Astrocyte (in vitro differentiated cells and primary cell): ENCODE measurements around the gene MORN1. TPM values are rescaled to one million over a fixed set of nuclear protein-coding genes. Genes with fewer than 3 reads are reported as not detected.

Source experiments
- DNase-seq: peaks from one replicate; pipeline ENCODE4 v3.0.0-alpha.2; 2010; ENCODE audit warnings: low read depth
- FAIRE-seq: peaks from 2 replicates; lab custom pipeline; 2011; peaks lifted over from hg19 to GRCh38; lab: Jason Lieb, UNC
- H2AFZ ChIP-seq: 2 replicates; pipeline ENCODE4 v1.6.0; 2012; ENCODE audit warnings: low read depth, low read length, inconsistent platforms
- H3K27ac ChIP-seq: 2 replicates; pipeline ENCODE4 v1.5.1; 2011; ENCODE audit warnings: low read depth, low read length, inconsistent platforms
- H3K27me3 ChIP-seq: 2 replicates; pipeline ENCODE4 v1.6.0; 2011; ENCODE audit warnings: low read length, inconsistent platforms; ENCODE audit not compliant: insufficient read depth
- H3K36me3 ChIP-seq: 2 replicates; pipeline ENCODE4 v1.5.1; 2011; ENCODE audit warnings: low read length, inconsistent platforms; ENCODE audit not compliant: insufficient read depth
- H3K4me1 ChIP-seq: 2 replicates; pipeline ENCODE4 v1.5.1; 2011; ENCODE audit warnings: low read length, inconsistent platforms; ENCODE audit not compliant: insufficient read depth
- H3K4me2 ChIP-seq: 2 replicates; pipeline ENCODE4 v1.6.0; 2012; ENCODE audit warnings: low read length, inconsistent platforms
- H3K4me3 ChIP-seq: 2 replicates; pipeline ENCODE4 v1.5.1; 2011; ENCODE audit warnings: low read depth, mild to moderate bottlenecking, low read length, inconsistent platforms; ENCODE audit not compliant: insufficient read depth
- H3K79me2 ChIP-seq: 2 replicates; pipeline ENCODE4 v1.6.0; 2012; ENCODE audit warnings: mild to moderate bottlenecking, low read length, inconsistent platforms; ENCODE audit not compliant: insufficient read depth
- H3K9ac ChIP-seq: 2 replicates; pipeline ENCODE4 v1.6.0; 2012; ENCODE audit warnings: mild to moderate bottlenecking, low read length, inconsistent platforms
- H3K9me3 ChIP-seq: 2 replicates; pipeline ENCODE4 v1.5.1; 2012; ENCODE audit warnings: low read depth, mild to moderate bottlenecking, low read length, inconsistent platforms; ENCODE audit not compliant: insufficient read depth
- H4K20me1 ChIP-seq: 2 replicates; pipeline ENCODE4 v1.6.0; 2012; ENCODE audit warnings: low read length, inconsistent platforms; ENCODE audit not compliant: insufficient read depth
- H3K27ac Mint-ChIP-seq: one replicate; pipeline ENCODE4 v1.8.0; 2021; ENCODE audit warnings: mild to moderate bottlenecking, mixed read lengths; ENCODE audit not compliant: unreplicated experiment
- H3K27me3 Mint-ChIP-seq: one replicate; pipeline ENCODE4 v1.8.0; 2021; ENCODE audit warnings: low read depth, mixed read lengths; ENCODE audit not compliant: unreplicated experiment
- H3K36me3 Mint-ChIP-seq: one replicate; pipeline ENCODE4 v1.8.0; 2021; ENCODE audit warnings: low read depth, mixed read lengths; ENCODE audit not compliant: unreplicated experiment
- H3K4me1 Mint-ChIP-seq: one replicate; pipeline ENCODE4 v1.8.0; 2021; ENCODE audit warnings: low read depth, mixed read lengths; ENCODE audit not compliant: unreplicated experiment
- H3K4me3 Mint-ChIP-seq: one replicate; pipeline ENCODE4 v1.8.0; 2021; ENCODE audit warnings: mild to moderate bottlenecking, moderate library complexity, mixed read lengths; ENCODE audit not compliant: unreplicated experiment
- H3K9me3 Mint-ChIP-seq: one replicate; pipeline ENCODE4 v1.8.0; 2021; ENCODE audit warnings: mild to moderate bottlenecking, mixed read lengths; ENCODE audit not compliant: unreplicated experiment
- EZH2 ChIP-seq: IDR thresholded peaks from 2 replicates; pipeline ENCODE4 v1.6.1; 2012; ENCODE audit warnings: mild to moderate bottlenecking, low read length, inconsistent platforms; ENCODE audit not compliant: insufficient read depth
- total RNA-seq: library from RNA; stranded (reverse); gene quantifications from 2 replicates; pipeline ENCODE4 v1.2.1, GENCODE V29; 2021
- TF ChIP-seq, protein P1 (sequence below): IDR thresholded peaks from 2 replicates; pipeline ENCODE4 v1.5.1; 2011; ENCODE audit warnings: low read depth, mild to moderate bottlenecking, inconsistent platforms, low read length, moderate library complexity; ENCODE audit not compliant: insufficient read depth

The MORN1 gene
- total RNA-seq, 1 donor from 2014 or later: 9.2 TPM

DNA sequence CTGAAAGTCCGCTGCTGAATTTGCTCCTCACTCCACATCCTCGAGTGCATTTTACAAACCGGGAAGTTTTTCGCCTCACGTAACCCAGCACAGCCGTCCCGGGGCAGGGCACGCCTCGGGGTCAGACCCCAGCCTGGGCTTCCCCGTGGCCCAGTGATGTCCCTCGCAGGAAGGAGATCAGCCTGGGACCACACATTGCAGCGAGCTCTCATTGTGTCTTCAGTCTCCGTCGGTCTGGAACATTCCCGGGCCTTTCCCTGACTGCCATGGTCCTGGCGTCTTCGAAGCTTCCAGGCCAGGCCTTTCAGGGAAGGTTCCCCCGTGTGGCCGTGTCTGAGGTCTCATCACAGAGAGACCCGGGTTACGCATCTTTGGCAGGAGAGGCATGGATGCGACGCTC, 43.5 kb downstream of the MORN1 start:
- no peak for DNase-seq
- H3K79me2 ChIP-seq: no peaks in the 10 kb centered on the region
- H3K36me3 ChIP-seq: no peaks in the 10 kb centered on the region
- H3K4me2 ChIP-seq: no peak overlapping the region
- no peak for TF ChIP-seq EZH2
- TF ChIP-seq, protein P1, sequence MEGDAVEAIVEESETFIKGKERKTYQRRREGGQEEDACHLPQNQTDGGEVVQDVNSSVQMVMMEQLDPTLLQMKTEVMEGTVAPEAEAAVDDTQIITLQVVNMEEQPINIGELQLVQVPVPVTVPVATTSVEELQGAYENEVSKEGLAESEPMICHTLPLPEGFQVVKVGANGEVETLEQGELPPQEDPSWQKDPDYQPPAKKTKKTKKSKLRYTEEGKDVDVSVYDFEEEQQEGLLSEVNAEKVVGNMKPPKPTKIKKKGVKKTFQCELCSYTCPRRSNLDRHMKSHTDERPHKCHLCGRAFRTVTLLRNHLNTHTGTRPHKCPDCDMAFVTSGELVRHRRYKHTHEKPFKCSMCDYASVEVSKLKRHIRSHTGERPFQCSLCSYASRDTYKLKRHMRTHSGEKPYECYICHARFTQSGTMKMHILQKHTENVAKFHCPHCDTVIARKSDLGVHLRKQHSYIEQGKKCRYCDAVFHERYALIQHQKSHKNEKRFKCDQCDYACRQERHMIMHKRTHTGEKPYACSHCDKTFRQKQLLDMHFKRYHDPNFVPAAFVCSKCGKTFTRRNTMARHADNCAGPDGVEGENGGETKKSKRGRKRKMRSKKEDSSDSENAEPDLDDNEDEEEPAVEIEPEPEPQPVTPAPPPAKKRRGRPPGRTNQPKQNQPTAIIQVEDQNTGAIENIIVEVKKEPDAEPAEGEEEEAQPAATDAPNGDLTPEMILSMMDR: no peak
- H3K4me3 ChIP-seq: no peak overlapping the region
- no peaks in the 10 kb centered on the region for H3K4me1 ChIP-seq
- H3K27ac ChIP-seq: no peak overlapping the region
- H4K20me1 ChIP-seq: no peaks in the 10 kb centered on the region
- no peaks in the 10 kb centered on the region for H3K27me3 ChIP-seq
- Mint-ChIP-seq H3K36me3 (no peaks in the 10 kb centered on the region), H3K9me3 (no peaks in the 10 kb centered on the region), H3K4me3 (no peak overlapping the region), H3K27me3 (peaks cover 27% of the 10 kb centered on the region), H3K4me1 (no peaks in the 10 kb centered on the region), H3K27ac (no peak overlapping the region)
- H3K9ac ChIP-seq: no peak overlapping the region
- no peak overlapping the region for H2AFZ ChIP-seq
- no peak for FAIRE-seq
- H3K9me3 ChIP-seq: no peaks in the 10 kb centered on the region

DNA sequence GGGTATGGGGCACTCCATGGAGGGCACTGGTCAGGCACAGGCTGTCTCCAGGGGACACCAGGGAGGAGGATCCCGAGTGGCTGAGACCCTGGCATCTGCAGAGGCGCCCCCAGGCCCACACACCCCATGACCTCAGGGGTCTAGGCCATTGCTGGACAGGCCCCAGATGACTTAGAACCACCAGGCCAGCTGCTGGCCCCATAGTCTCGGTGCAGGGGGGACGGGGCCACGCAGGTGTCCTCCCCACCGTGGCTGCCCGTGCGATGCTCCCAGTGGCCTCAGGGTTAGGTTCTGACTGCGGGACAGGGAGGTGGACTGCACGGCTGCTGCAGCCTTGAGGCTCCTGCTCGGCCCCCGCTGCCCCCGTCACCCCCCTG, 44.0 kb downstream of the MORN1 start:
- no peaks in the 10 kb centered on the region for H3K79me2 ChIP-seq
- H3K9me3 ChIP-seq: no peaks in the 10 kb centered on the region
- Mint-ChIP-seq H3K36me3 (no peaks in the 10 kb centered on the region), H3K9me3 (no peaks in the 10 kb centered on the region), H3K4me1 (no peaks in the 10 kb centered on the region), H3K4me3 (no peak overlapping the region), H3K27me3 (peaks cover 24% of the 10 kb centered on the region), H3K27ac (no peak overlapping the region)
- no peaks in the 10 kb centered on the region for H3K27me3 ChIP-seq
- FAIRE-seq: no peak
- no peak overlapping the region for H3K4me3 ChIP-seq
- H3K4me2 ChIP-seq: no peak overlapping the region
- H4K20me1 ChIP-seq: no peaks in the 10 kb centered on the region
- no peak overlapping the region for H3K9ac ChIP-seq
- no peak for DNase-seq
- no peak overlapping the region for H3K27ac ChIP-seq
- H3K36me3 ChIP-seq: no peaks in the 10 kb centered on the region
- no peak overlapping the region for H2AFZ ChIP-seq
- H3K4me1 ChIP-seq: no peaks in the 10 kb centered on the region
- TF ChIP-seq, protein P1: no peak
- TF ChIP-seq EZH2: no peak

DNA sequence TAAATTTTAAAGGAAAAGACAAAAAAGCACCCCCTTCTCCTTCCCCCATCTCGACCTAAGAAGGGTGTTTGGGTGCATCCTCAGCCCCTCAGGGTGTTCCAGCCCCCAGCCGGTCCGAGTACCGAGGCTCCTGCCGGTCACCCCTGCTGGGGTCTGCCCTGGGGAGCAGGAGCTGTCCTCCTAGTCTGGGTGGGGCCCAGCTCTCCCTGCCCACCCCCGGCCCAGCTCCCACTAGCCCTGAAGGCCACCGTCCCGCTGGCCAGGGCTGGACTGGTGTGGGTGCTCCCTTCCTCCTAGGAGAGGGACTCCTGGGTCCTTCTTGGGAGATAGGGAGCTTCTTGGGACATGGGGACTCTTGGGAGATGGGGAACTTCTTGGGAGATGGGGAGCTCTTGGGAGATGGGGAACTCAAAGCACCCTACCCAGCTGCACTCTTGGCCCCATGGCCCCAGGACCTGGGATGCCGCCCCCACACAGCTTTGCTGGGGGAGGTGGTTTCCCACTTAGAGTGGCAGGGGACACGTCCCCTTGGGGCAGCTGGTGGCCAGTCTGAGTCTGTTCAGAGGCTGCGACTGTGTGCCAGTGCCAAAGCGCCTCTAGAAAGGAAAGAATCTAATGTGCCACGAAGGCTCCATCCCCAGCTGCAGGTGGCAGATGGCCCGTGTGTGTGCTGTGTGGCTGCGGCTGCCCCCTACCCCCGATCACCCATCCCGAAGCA, 44.5 kb downstream of the MORN1 start:
- Mint-ChIP-seq H3K9me3 (no peaks in the 10 kb centered on the region), H3K4me1 (no peaks in the 10 kb centered on the region), H3K27ac (no peak overlapping the region), H3K4me3 (no peak overlapping the region), H3K27me3 (peaks cover 24% of the 10 kb centered on the region), H3K36me3 (no peaks in the 10 kb centered on the region)
- Histone ChIP-seq H3K27ac (no peak overlapping the region), H3K4me3 (no peak overlapping the region), H3K9me3 (no peaks in the 10 kb centered on the region), H3K4me1 (no peaks in the 10 kb centered on the region), H3K27me3 (no peaks in the 10 kb centered on the region), H3K9ac (no peak overlapping the region), H2AFZ (no peak overlapping the region), H3K4me2 (no peak overlapping the region), H3K79me2 (no peaks in the 10 kb centered on the region), H3K36me3 (no peaks in the 10 kb centered on the region), H4K20me1 (no peaks in the 10 kb centered on the region)
- TF ChIP-seq, protein P1: no peak
- TF ChIP-seq EZH2: no peak
- DNase-seq (no peak), FAIRE-seq (no peak)
